ENCODE results near the gene EPAS1. TPM values are rescaled to one million over a fixed set of nuclear protein-coding genes. Genes with fewer than 3 reads are reported as not detected.

EPAS1 gene
- total RNA-seq, 4 donors from 2014 or later = 124 to 563 (median 182) TPM

- Histone ChIP-seq H3K4me3 (replicated peaks in 1 of 3) (no peak overlapping the region), H3K36me3 (peaks cover 87 to 91% of the 10 kb centered on the region in 2 donors), H3K27ac (no peak overlapping the region), H3K4me1 (no peaks in the 10 kb centered on the region), H3K9me3 (no peaks in the 10 kb centered on the region), H3K27me3 (no peaks in the 10 kb centered on the region)
- WGBS, 2 donors = 93 to 97% methylated on average over 5 to 8 of the region's 8 CpGs
- no peak for DNase-seq
- TF ChIP-seq CTCF (IDR thresholded peaks at IDR 0.05) (no peak), POLR2A (IDR thresholded peaks at IDR 0.05) (no peak)
- intact Hi-C loops (cut with DNase I) = no loop called here
These were observed 84.7 kb downstream of the EPAS1 start for GRCh38 chr2:46381871-46382270.

GRCh38 chr2:46382331-46383112 is 85.3 kb downstream of the EPAS1 start:
- Histone ChIP-seq H3K4me3 (replicated peaks in 1 of 3) (no peak overlapping the region), H3K27me3 (no peaks in the 10 kb centered on the region), H3K4me1 (no peaks in the 10 kb centered on the region), H3K27ac (no peak overlapping the region), H3K36me3 (peaks cover 80 to 84% of the 10 kb centered on the region in 2 donors), H3K9me3 (no peaks in the 10 kb centered on the region)
- TF ChIP-seq POLR2A (IDR thresholded peaks at IDR 0.05) (no peak), CTCF (IDR thresholded peaks at IDR 0.05) (no peak)
- WGBS, 2 donors = 93 to 97% methylated on average over 7 to 13 of the region's 14 CpGs
- intact Hi-C loops (cut with DNase I) = no loop called here
- no peak for DNase-seq

GRCh38 chr2:46383113-46383395 is 85.8 kb downstream of the EPAS1 start:
- Histone ChIP-seq H3K9me3 (no peaks in the 10 kb centered on the region), H3K36me3 (peaks cover 75 to 79% of the 10 kb centered on the region in 2 donors), H3K4me1 (no peaks in the 10 kb centered on the region), H3K4me3 (replicated peaks in 1 of 3) (no peak overlapping the region), H3K27me3 (no peaks in the 10 kb centered on the region), H3K27ac (no peak overlapping the region)
- no peak for TF ChIP-seq CTCF (IDR thresholded peaks at IDR 0.05)
- no peak for TF ChIP-seq POLR2A (IDR thresholded peaks at IDR 0.05)
- intact Hi-C loops (cut with DNase I) = no loop called here
- no peak for DNase-seq
- WGBS, 2 donors = 71 to 100% methylated on average over 1 of the region's 1 CpG

- H3K9me3 ChIP-seq = no peaks in the 10 kb centered on the region
- no peaks in the 10 kb centered on the region for H3K4me1 ChIP-seq
- H3K4me3 ChIP-seq (replicated peaks in 1 of 3) = no peak overlapping the region
- H3K27me3 ChIP-seq = no peaks in the 10 kb centered on the region
- 87 to 95% methylated on average over 9 of the region's 9 CpGs for WGBS, 2 donors
- H3K27ac ChIP-seq = no peak overlapping the region
- H3K36me3 ChIP-seq = peaks cover 66 to 70% of the 10 kb centered on the region in 2 donors
- DNase-seq = no peak
- TF ChIP-seq CTCF (IDR thresholded peaks at IDR 0.05) = no peak
- TF ChIP-seq POLR2A (IDR thresholded peaks at IDR 0.05) = no peak
- intact Hi-C loops (cut with DNase I) = no loop called here
These were observed 86.7 kb downstream of the EPAS1 start for GRCh38 chr2:46383784-46384456.

GRCh38 chr2:46384457-46384815 is 87.2 kb downstream of the EPAS1 start:
- Histone ChIP-seq H3K27me3 (no peaks in the 10 kb centered on the region), H3K4me1 (no peaks in the 10 kb centered on the region), H3K27ac (no peak overlapping the region), H3K36me3 (peaks cover 62 to 65% of the 10 kb centered on the region in 2 donors), H3K9me3 (no peaks in the 10 kb centered on the region), H3K4me3 (replicated peaks in 1 of 3) (no peak overlapping the region)
- intact Hi-C loops (cut with DNase I) = no loop called here
- TF ChIP-seq POLR2A (IDR thresholded peaks at IDR 0.05) (no peak), CTCF (IDR thresholded peaks at IDR 0.05) (no peak)
- no peak for DNase-seq
- WGBS, 2 donors = 94 to 95% methylated on average over 12 of the region's 12 CpGs

Data from thyroid gland (tissue), 4 donors.